Measurements from ENCODE around the gene PITPNC1.
A peak's percentile ranks its signal among the peaks of the same experiment; 100 is the strongest.
"Not testable (repeated sequence)": the region's sequence is repeated elsewhere in the genome, so short reads cannot be mapped to it uniquely, and the experiment has no call there.

PITPNC1 gene

DNA sequence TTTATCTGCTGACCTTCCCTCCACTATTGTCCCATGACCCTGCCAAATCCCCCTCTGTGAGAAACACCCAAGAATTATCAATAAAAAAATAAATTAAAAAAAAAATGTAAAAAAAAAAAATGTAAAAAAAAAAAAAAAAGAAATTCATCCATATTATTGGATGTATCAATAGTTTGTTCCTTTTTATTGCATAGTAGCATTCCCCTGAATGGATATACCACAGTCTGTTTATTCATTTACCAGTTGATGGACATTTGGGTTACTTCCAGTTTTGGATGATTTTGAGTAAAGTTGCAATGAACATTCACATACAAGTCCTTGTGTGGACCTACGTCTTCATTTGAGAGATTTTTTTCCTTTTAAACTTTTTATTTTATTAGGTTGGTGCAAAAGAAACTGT is 94.0 kb downstream of the PITPNC1 start:
- DNase-seq (ENCODE audit: low read depth): no peak
- no peak overlapping the region for H3K4me3 ChIP-seq (ENCODE audit: low read depth, low read length)
- no peak for TF ChIP-seq CTCF (conservative IDR thresholded peaks at IDR 0.05; ENCODE audit: low read depth, low read length)

- not testable (repeated sequence) for H3K4me3 ChIP-seq (ENCODE audit: low read depth, low read length)
- peak; percentile 20 for DNase-seq (ENCODE audit: low read depth)
Observed at GRCh38 chr17:67472606-67473005, 95.5 kb downstream of the PITPNC1 start.

DNA sequence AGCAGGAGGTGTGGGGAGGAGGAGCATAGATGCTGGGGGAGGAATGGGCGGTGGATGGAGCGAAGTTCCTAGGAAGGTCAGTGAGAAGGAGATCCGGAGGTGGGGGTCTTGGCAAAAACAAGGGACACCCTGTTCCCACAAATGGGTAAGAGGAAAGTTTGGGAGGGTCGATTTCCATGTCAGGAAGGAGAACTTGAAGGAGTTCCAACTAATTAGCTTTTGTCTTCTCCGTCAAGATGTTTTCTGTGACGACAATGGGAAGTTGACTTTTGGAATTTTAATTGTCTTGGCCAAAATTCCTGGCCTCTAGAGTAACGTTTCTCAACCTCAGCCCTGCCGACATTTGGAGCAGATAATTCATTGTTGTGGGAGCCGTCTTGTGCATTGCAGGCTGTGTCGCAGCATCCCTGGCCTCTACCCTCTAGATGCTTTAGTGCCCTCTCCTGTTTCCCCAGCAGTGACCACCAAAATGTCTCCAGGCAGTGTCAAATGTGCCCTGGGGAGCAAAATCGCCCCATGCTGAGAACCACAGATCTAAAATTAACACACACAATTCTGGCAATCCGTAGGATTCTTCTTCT is 97.1 kb downstream of the PITPNC1 start:
- peak; percentile 20 for DNase-seq (ENCODE audit: low read depth)
- TF ChIP-seq CTCF (conservative IDR thresholded peaks at IDR 0.05; ENCODE audit: low read depth, low read length): no peak
- H3K4me3 ChIP-seq (ENCODE audit: low read depth, low read length): no peak overlapping the region

GRCh38 chr17:67475161-67475937 is 98.3 kb downstream of the PITPNC1 start:
- no peak overlapping the region for H3K4me3 ChIP-seq (ENCODE audit: low read depth, low read length)
- TF ChIP-seq CTCF (conservative IDR thresholded peaks at IDR 0.05; ENCODE audit: low read depth, low read length): peak; percentile 96
- peak; percentile 78 for DNase-seq (ENCODE audit: low read depth)

GRCh38 chr17:67476787-67477335 is 99.8 kb downstream of the PITPNC1 start:
- TF ChIP-seq CTCF (conservative IDR thresholded peaks at IDR 0.05; ENCODE audit: low read depth, low read length): no peak
- no peak for DNase-seq (ENCODE audit: low read depth)

DNA sequence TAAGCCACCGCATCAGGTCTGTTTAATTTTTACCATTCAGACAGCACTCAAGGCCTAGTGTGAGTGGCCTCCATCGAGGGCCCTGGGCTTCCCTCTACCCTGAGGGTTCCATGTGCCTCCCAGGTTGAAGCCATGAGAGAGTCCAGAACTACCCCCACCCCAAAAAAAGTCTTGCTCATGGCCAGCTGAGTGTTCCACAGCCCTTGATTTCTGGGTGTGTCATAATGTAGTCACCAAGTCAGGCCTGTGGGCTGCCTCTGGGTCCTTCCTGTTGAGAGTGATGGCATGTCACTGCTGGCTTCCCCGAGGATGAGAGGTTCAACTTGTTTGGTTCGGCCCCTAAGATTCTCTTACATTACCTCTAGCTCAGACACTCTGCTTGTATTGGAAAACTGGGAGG is 100.6 kb downstream of the PITPNC1 start:
- no peak for TF ChIP-seq CTCF (conservative IDR thresholded peaks at IDR 0.05; ENCODE audit: low read depth, low read length)
- H3K4me3 ChIP-seq (ENCODE audit: low read depth, low read length): no peak overlapping the region
- no peak for DNase-seq (ENCODE audit: low read depth)

More at GRCh38 chr17:67476787-67477335, 99.8 kb downstream of the PITPNC1 start:
- no peak overlapping the region for H3K4me3 ChIP-seq (ENCODE audit: low read depth, low read length)

DNA sequence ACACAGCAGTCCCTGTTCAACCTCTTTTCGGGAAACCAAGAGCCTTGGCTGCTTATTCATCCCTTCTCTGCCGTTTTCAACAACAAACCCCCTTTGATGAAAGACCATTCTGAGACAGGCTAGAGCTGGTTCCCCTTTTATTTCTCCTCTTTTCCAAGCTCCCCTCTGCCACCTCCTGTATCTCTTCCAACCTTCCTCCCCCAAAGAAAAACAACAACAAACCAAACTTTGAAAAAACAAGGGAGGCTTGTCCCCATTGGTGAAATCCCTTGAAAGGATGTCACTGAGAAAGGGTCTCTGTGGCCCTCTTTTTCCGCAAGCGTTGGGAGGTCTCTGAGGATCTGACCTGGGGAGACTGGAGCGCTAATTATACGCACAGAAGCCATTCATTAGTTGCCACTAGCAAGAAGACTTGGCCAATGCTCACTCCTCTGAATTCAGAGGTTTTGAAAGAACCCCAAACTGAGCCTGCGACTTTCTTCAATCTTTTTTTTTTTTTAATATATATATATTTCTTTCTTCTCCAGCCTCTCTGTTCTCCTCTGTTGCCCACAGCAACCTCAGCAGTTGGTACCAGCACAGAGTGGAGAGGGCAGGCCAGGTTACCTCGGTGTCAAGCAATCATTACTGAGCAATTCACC is 101.4 kb downstream of the PITPNC1 start:
- no peak overlapping the region for H3K4me3 ChIP-seq (ENCODE audit: low read depth, low read length)
- no peak for TF ChIP-seq CTCF (conservative IDR thresholded peaks at IDR 0.05; ENCODE audit: low read depth, low read length)
- no peak for DNase-seq (ENCODE audit: low read depth)

Measured in choroid plexus epithelial cell (primary cell).